ENCODE measurements around the gene CEP85.

- TF ChIP-seq, protein P1, sequence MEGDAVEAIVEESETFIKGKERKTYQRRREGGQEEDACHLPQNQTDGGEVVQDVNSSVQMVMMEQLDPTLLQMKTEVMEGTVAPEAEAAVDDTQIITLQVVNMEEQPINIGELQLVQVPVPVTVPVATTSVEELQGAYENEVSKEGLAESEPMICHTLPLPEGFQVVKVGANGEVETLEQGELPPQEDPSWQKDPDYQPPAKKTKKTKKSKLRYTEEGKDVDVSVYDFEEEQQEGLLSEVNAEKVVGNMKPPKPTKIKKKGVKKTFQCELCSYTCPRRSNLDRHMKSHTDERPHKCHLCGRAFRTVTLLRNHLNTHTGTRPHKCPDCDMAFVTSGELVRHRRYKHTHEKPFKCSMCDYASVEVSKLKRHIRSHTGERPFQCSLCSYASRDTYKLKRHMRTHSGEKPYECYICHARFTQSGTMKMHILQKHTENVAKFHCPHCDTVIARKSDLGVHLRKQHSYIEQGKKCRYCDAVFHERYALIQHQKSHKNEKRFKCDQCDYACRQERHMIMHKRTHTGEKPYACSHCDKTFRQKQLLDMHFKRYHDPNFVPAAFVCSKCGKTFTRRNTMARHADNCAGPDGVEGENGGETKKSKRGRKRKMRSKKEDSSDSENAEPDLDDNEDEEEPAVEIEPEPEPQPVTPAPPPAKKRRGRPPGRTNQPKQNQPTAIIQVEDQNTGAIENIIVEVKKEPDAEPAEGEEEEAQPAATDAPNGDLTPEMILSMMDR (IDR thresholded peaks at IDR 0.05) = no peak
- TF ChIP-seq POLR2AphosphoS5 (IDR thresholded peaks at IDR 0.05) (no peak), EP300 (IDR thresholded peaks at IDR 0.05; ENCODE audit: low read depth) (no peak)
These were observed 63.2 kb downstream of the CEP85 start for GRCh38 chr1:26297057-26297790.
